ENCODE results near the gene PDCD1. TPM values are rescaled to one million over a fixed set of nuclear protein-coding genes. Genes with fewer than 3 reads are reported as not detected.

The PDCD1 gene
- total RNA-seq, 2 donors from 2014 or later: 22.5 to 25.4 TPM

Other genes starting within 250 kb of the PDCD1 start
- gene THAP4, start 221.7 kb downstream of the PDCD1 start, total RNA-seq: 10 to 100 TPM; 42.2 to 45.8 TPM
- gene ATG4B, start 221.2 kb downstream of the PDCD1 start, total RNA-seq: 100 to 1,000 TPM; 103 to 107 TPM
- gene DTYMK, start 172.1 kb downstream of the PDCD1 start, total RNA-seq: 10 to 100 TPM; 85.5 to 92.9 TPM
- gene ING5, start 156.9 kb downstream of the PDCD1 start, total RNA-seq: 10 to 100 TPM; 36.9 to 41.6 TPM
- 10 to 100 TPM; 22.1 to 38.2 TPM for gene D2HGDH, start 124.3 kb downstream of the PDCD1 start, total RNA-seq
- 1 to 10 TPM in 1 of 2 donors, under 1 TPM in 1; 0.16 to 1.1 TPM for gene GAL3ST2, start 82.1 kb downstream of the PDCD1 start, total RNA-seq
- gene NEU4, start 49.7 kb downstream of the PDCD1 start, total RNA-seq: 1 to 10 TPM; 1.1 to 1.2 TPM
- under 1 TPM in 1 of 2 donors, not detected in 1; 0.09 TPM for gene RTP5, start 10.8 kb upstream of the PDCD1 start, total RNA-seq

All from activated naive CD4-positive, alpha-beta T cell treated with anti-CD3 and anti-CD28 coated beads, Interleukin-2, amount 50 U/mL, for 72 hours (primary cell).